ENCODE data around the gene HSPA4L. TPM values are rescaled to one million over a fixed set of nuclear protein-coding genes. Genes with fewer than 3 reads are reported as not detected.

Gene HSPA4L
- total RNA-seq, 1 experiment from 2014 or later: 8.7 TPM

- ChIA-PET CTCF (no interaction called here), POLR2A (ENCODE audit: unreplicated experiment) (no interaction called here)
- no peaks in the 10 kb centered on the region for H3K27me3 ChIP-seq (ENCODE audit: low read length)
- intact Hi-C loops (cut with micrococcal nuclease): loop anchor here (1.0 to 5.0 kb wide), 2 partner anchors 101 to 184 kb away; partner anchors contain the start of genes ABHD18, MFSD8 and PLK4
- no peaks in the 10 kb centered on the region for H3F3A ChIP-seq (ENCODE audit: low read length, unreplicated experiment)
- H2AFZ ChIP-seq (ENCODE audit: low read length): peak overlapping the region; percentile 94
- H3K4me2 ChIP-seq (ENCODE audit: low read length): peak overlapping the region; percentile 89
- H3K4me1 ChIP-seq (ENCODE audit: insufficient read depth, low read length): 0 out of 2 replicates have a peak, but pooled peaks cover 7% of the 10 kb centered on the region
- H3K9ac ChIP-seq (ENCODE audit: low read length): peak overlapping the region; percentile 79
- no peaks in the 10 kb centered on the region for H3K9me2 ChIP-seq (replicated peaks; ENCODE audit: low read length)
- TSS peak; percentile 29 for BruUV-seq (replicated peaks)
- no peaks in the 10 kb centered on the region for H4K20me1 ChIP-seq (ENCODE audit: low read length)
- DNase-seq (peak; percentile 27), ATAC-seq (peak; percentile 63)
- H3K9me3 ChIP-seq (ENCODE audit: low read length): no peaks in the 10 kb centered on the region
- H3K36me3 ChIP-seq (ENCODE audit: low read depth, low read length): no peaks in the 10 kb centered on the region
- peak overlapping the region; percentile 77 for H3K4me3 ChIP-seq (ENCODE audit: low read length)
- H3K27ac ChIP-seq (ENCODE audit: low read length): peak overlapping the region; percentile 32; the same call in 1 of the 2 replicates
- TF ChIP-seq EZH2 (IDR thresholded peaks at IDR 0.05; ENCODE audit: low read length, unreplicated experiment) (no peak), EZH2phosphoT487 (IDR thresholded peaks at IDR 0.05; ENCODE audit: borderline replicate concordance, low read length) (no peak), CTCF (conservative IDR thresholded peaks at IDR 0.05; ENCODE audit: low read depth, low read length) (no peak)
- H3K79me2 ChIP-seq (ENCODE audit: low read length): peaks cover 36% of the 10 kb centered on the region
Measured at GRCh38 chr4:127781300-127782024, 660 bp upstream of the HSPA4L start.

- H3K9me3 ChIP-seq (ENCODE audit: low read length): no peaks in the 10 kb centered on the region
- H3K4me3 ChIP-seq (ENCODE audit: low read length): peak overlapping the region; percentile 77
- H3K9ac ChIP-seq (ENCODE audit: low read length): peak overlapping the region; percentile 79
- no peaks in the 10 kb centered on the region for H3F3A ChIP-seq (ENCODE audit: low read length, unreplicated experiment)
- H4K20me1 ChIP-seq (ENCODE audit: low read length): no peaks in the 10 kb centered on the region
- peak; percentile 82 for DNase-seq
- CTCF ChIA-PET: no interaction called here
- TF ChIP-seq EZH2phosphoT487 (IDR thresholded peaks at IDR 0.05; ENCODE audit: borderline replicate concordance, low read length) (no peak), CTCF (conservative IDR thresholded peaks at IDR 0.05; ENCODE audit: low read depth, low read length) (no peak), EZH2 (IDR thresholded peaks at IDR 0.05; ENCODE audit: low read length, unreplicated experiment) (no peak)
- H3K27ac ChIP-seq (ENCODE audit: low read length): peak overlapping the region; percentile 32; the same call in 1 of the 2 replicates
- H3K4me1 ChIP-seq (ENCODE audit: insufficient read depth, low read length): 0 out of 2 replicates have a peak, but pooled peaks cover 7% of the 10 kb centered on the region
- no peaks in the 10 kb centered on the region for H3K36me3 ChIP-seq (ENCODE audit: low read depth, low read length)
- H3K79me2 ChIP-seq (ENCODE audit: low read length): peaks cover 41% of the 10 kb centered on the region
- no peaks in the 10 kb centered on the region for H3K27me3 ChIP-seq (ENCODE audit: low read length)
- intact Hi-C loops (cut with micrococcal nuclease): loop anchor here (1.0 to 5.0 kb wide), 2 partner anchors 100 to 183 kb away; partner anchors contain the start of genes ABHD18, MFSD8 and PLK4
- no TSS peak for BruUV-seq (replicated peaks)
- H3K9me2 ChIP-seq (replicated peaks; ENCODE audit: low read length): no peaks in the 10 kb centered on the region
- peak overlapping the region; percentile 89 for H3K4me2 ChIP-seq (ENCODE audit: low read length)
- H2AFZ ChIP-seq (ENCODE audit: low read length): peak overlapping the region; percentile 94
- ATAC-seq: peak; percentile 85
- POLR2A ChIA-PET (ENCODE audit: unreplicated experiment): no interaction called here
Measured at GRCh38 chr4:127782025-127782274, 172 bp upstream of the HSPA4L start.

Measured in PC-3 (cell line).